ENCODE measurements around the gene GFPT2. TPM values are rescaled to one million over a fixed set of nuclear protein-coding genes. Genes with fewer than 3 reads are reported as not detected.

Gene GFPT2
- total RNA-seq, 1 donor = 28.9 TPM

- no peak for DNase-seq (ENCODE audit: low read depth)
- TF ChIP-seq CTCF (IDR thresholded peaks at IDR 0.05; ENCODE audit: insufficient read depth, low read depth, low read length) = no peak
- no peak overlapping the region for H3K4me3 ChIP-seq (ENCODE audit: low read depth, low read length)
These were observed 20.3 kb upstream of the GFPT2 start for GRCh38 chr5:180373454-180373853.

GRCh38 chr5:180371949-180372348 lies 18.8 kb upstream of the GFPT2 start:
- DNase-seq (ENCODE audit: low read depth) = no peak
- no peak for TF ChIP-seq CTCF (IDR thresholded peaks at IDR 0.05; ENCODE audit: insufficient read depth, low read depth, low read length)
- no peak overlapping the region for H3K4me3 ChIP-seq (ENCODE audit: low read depth, low read length)

GRCh38 chr5:180370861-180371641 lies 17.9 kb upstream of the GFPT2 start:
- no peak for DNase-seq (ENCODE audit: low read depth)
- TF ChIP-seq CTCF (IDR thresholded peaks at IDR 0.05; ENCODE audit: insufficient read depth, low read depth, low read length) = no peak

GRCh38 chr5:180367991-180368390 lies 14.9 kb upstream of the GFPT2 start:
- TF ChIP-seq CTCF (IDR thresholded peaks at IDR 0.05; ENCODE audit: insufficient read depth, low read depth, low read length) = no peak
- no peak for DNase-seq (ENCODE audit: low read depth)
- no peak overlapping the region for H3K4me3 ChIP-seq (ENCODE audit: low read depth, low read length)

More at GRCh38 chr5:180370861-180371641, 17.9 kb upstream of the GFPT2 start:
- H3K4me3 ChIP-seq (ENCODE audit: low read depth, low read length) = no peak overlapping the region

- TF ChIP-seq CTCF (IDR thresholded peaks at IDR 0.05; ENCODE audit: insufficient read depth, low read depth, low read length) = no peak
- H3K4me3 ChIP-seq (ENCODE audit: low read depth, low read length) = no peak overlapping the region
- no peak for DNase-seq (ENCODE audit: low read depth)
These were observed 14.2 kb upstream of the GFPT2 start for GRCh38 chr5:180367300-180367699.

GRCh38 chr5:180366326-180366725 lies 13.2 kb upstream of the GFPT2 start:
- no peak for DNase-seq (ENCODE audit: low read depth)
- TF ChIP-seq CTCF (IDR thresholded peaks at IDR 0.05; ENCODE audit: insufficient read depth, low read depth, low read length) = no peak
- no peak overlapping the region for H3K4me3 ChIP-seq (ENCODE audit: low read depth, low read length)

- no peak overlapping the region for H3K4me3 ChIP-seq (ENCODE audit: low read depth, low read length)
- no peak for TF ChIP-seq CTCF (IDR thresholded peaks at IDR 0.05; ENCODE audit: insufficient read depth, low read depth, low read length)
- DNase-seq (ENCODE audit: low read depth) = no peak
These were observed 12.7 kb upstream of the GFPT2 start for GRCh38 chr5:180365829-180366228.
